H1 (cell line): ENCODE measurements around the gene CKS1B. TPM values are rescaled to one million over a fixed set of nuclear protein-coding genes. Genes with fewer than 3 reads are reported as not detected.
A peak's percentile ranks its signal among the peaks of the same experiment; 100 is the strongest.

ENCODE experiments used
- CBX5 ChIP-seq: fragments of 300-800, 300-1000 bp; sonication (generic); IDR thresholded peaks from 2 replicates; pipeline ENCODE4 v1.7.1; 2016; ENCODE audit warnings: antibody characterized with exemption, low read length, low read depth
- CBX8 ChIP-seq: fragments of 300-800, 300-1000 bp; sonication (generic); IDR thresholded peaks from 2 replicates; pipeline ENCODE4 v1.7.1; 2016; ENCODE audit warnings: low read depth, low read length, borderline replicate concordance
- CHD2 ChIP-seq: IDR thresholded peaks from 2 replicates; pipeline ENCODE4 v1.6.1; 2012; ENCODE audit warnings: low read length, improper control_type of control experiment
- CREB1 ChIP-seq: IDR thresholded peaks from 2 replicates; pipeline ENCODE4 v1.6.1; 2012; ENCODE audit warnings: inconsistent platforms
- CTBP2 ChIP-seq: IDR thresholded peaks from 2 replicates; pipeline ENCODE4 v1.7.0; 2011; ENCODE audit warnings: borderline replicate concordance, mild to moderate bottlenecking, moderate library complexity, mixed read lengths, low read length; ENCODE audit not compliant: insufficient read depth, insufficient read length
- MAFK ChIP-seq: IDR thresholded peaks from 2 replicates; pipeline ENCODE4 v1.6.1; 2012; ENCODE audit warnings: low read depth, mild to moderate bottlenecking, improper control_type of control experiment, low read length
- NRF1 ChIP-seq: IDR thresholded peaks from 2 replicates; pipeline ENCODE4 v1.6.1; 2011; ENCODE audit warnings: mild to moderate bottlenecking, low read depth, low read length, improper control_type of control experiment
- POLR2A ChIP-seq, 2 experiments: IDR thresholded peaks; 1 replicate in 1 of 2; 2 replicates in 1 of 2; pipeline ENCODE4 v1.6.1; 2011; ENCODE audit warnings: low read depth in 2 of 2, low read length in 2 of 2, mild to moderate bottlenecking in 2 of 2; ENCODE audit errors: control extremely low read depth in 1 of 2
- POLR2AphosphoS5 ChIP-seq: IDR thresholded peaks from 2 replicates; pipeline ENCODE4 v1.6.1; 2011; ENCODE audit warnings: low read depth, low read length
- POU5F1 ChIP-seq: IDR thresholded peaks from 2 replicates; pipeline ENCODE4 v1.6.1; 2011; ENCODE audit warnings: low read depth, mild to moderate bottlenecking, low read length, moderate library complexity
- SIN3A ChIP-seq, 2 experiments: IDR thresholded peaks in 1 of 2; conservative IDR thresholded peaks in 1 of 2; 2 replicates each; pipeline ENCODE4 v1.6.1; 2011 to 2012; ENCODE audit warnings: low read length in 2 of 2, improper control_type of control experiment in 1 of 2, low read depth in 1 of 2, mild to moderate bottlenecking in 1 of 2
- SIX5 ChIP-seq: IDR thresholded peaks from 2 replicates; pipeline ENCODE4 v1.6.1; 2011; ENCODE audit warnings: mild to moderate bottlenecking, low read depth, low read length
- SP1 ChIP-seq: IDR thresholded peaks from 2 replicates; pipeline ENCODE4 v1.6.1; 2011; ENCODE audit warnings: low read depth, low read length
- SP2 ChIP-seq: IDR thresholded peaks from 2 replicates; pipeline ENCODE4 v1.6.1; 2012; ENCODE audit warnings: mild to moderate bottlenecking, low read length, inconsistent platforms
- TAF1 ChIP-seq: IDR thresholded peaks from 2 replicates; pipeline ENCODE4 v1.6.1; 2011; ENCODE audit warnings: mild to moderate bottlenecking, low read depth, low read length
- TAF7 ChIP-seq: optimal IDR thresholded peaks from 2 replicates; pipeline ENCODE3; 2011; ENCODE audit warnings: low read depth, mild to moderate bottlenecking, inconsistent platforms, low read length, moderate library complexity, borderline replicate concordance
- TBP ChIP-seq: IDR thresholded peaks from 2 replicates; pipeline ENCODE4 v1.6.1; 2011; ENCODE audit warnings: low read depth, low read length, improper control_type of control experiment
- TEAD4 ChIP-seq: IDR thresholded peaks from 2 replicates; pipeline ENCODE4 v1.6.1; 2012; ENCODE audit warnings: low read depth, low read length, inconsistent platforms, mixed read lengths
- YY1 ChIP-seq: IDR thresholded peaks from 2 replicates; pipeline ENCODE4 v1.6.1; 2011; ENCODE audit warnings: low read depth, mild to moderate bottlenecking, low read length
- polyA plus RNA-seq, 7 experiments: library from polyadenylated mRNA; depleted of rRNA in 3 of 7; stranded (reverse) in 5 of 7; unstranded in 2 of 7; fragments of >200 nt in 5 of 7; fragments of 200-250 nt in 2 of 7; gene quantifications; 1 replicate in 5 of 7; 2 replicates in 1 of 7; 4 replicates in 1 of 7; pipeline versions ENCODE4 v1.2.1 to v1.2.3, GENCODE V29; 2011 to 2013; ENCODE audit warnings: missing spikeins in 2 of 7, mixed read lengths in 2 of 7
- total RNA-seq: library from RNA; stranded (reverse); fragmentation: NEBNext Ultra II Directional; extraction: Animal tissue kit (Norgen Biotek cat#: 25700); gene quantifications from 2 replicates; pipeline ENCODE4 v1.2.1, GENCODE V29; 2021
- TF ChIP-seq, protein P1 (sequence below): IDR thresholded peaks from 2 replicates; pipeline ENCODE4 v1.6.1; 2011; ENCODE audit warnings: low read depth, mild to moderate bottlenecking, low read length; ENCODE audit not compliant: insufficient read depth
- TF ChIP-seq, protein P2 (sequence below): IDR thresholded peaks from 2 replicates; pipeline ENCODE4 v1.6.1; 2012; ENCODE audit warnings: inconsistent platforms
- TF ChIP-seq, protein P3 (sequence below): IDR thresholded peaks from 2 replicates; pipeline ENCODE4 v1.6.1; 2012; ENCODE audit warnings: low read length, inconsistent platforms

Gene CKS1B
- total and polyA plus RNA-seq, 2 of the 8 experiments (the other 6 are each of a cell fraction or from before 2014, with no cell fraction given): 294 to 1,025 TPM

DNA sequence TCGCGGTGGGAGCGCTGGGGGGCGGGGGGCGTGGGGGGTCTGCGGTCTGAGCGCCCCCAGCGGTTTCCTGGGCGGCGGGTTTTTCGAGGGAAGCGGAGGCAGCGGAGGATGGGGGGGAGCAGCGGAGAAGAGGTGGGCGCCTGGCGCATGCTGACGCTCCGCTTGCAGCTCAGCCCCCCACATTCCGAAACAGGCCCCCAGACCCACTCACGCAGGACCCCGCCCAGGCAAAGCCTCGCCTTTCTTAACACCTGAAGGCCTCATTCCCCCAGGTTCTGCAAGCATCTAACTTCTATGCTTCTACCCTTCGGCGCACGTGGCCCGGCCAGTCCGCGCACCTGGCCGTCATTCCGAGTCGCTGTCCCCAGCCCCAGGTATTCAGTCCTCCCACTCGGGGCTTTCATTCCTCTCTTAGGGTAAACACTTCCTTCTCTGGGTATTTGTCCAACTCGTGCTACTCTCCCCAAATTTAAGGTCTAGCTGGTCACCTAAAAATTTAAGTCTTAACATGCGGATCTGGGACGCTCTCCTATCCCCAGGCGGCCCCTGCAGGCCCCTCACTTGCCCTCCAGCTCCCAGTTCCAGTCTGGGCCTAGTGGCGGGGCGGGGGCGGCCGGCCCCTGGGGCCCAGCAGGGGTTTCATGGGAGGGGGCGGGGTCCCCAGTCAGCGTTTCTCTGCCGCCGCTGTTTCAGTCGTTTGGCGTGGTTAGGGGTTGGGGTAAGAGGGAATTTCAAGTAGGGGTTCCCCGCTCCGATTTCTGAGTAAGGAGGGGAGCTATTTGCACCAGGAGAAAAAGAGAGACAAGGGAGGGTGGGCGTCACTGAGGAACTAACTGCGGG, 25.3 kb downstream of the CKS1B start (continued):
- TF ChIP-seq TEAD4 (no peak), CBX8 (no peak), MAFK (no peak), TBP (0 out of 2 replicates have a peak, but pooled peaks have one; percentile 26), CTBP2 (peak; percentile 65), POU5F1 (no peak), POLR2A (IDR thresholded peaks at IDR 0.05; ENCODE audit: control extremely low read depth in 1 of 2, low read depth in 2 of 2, low read length in 2 of 2) (no peak), YY1 (no peak), SP1 (peak; percentile 77; the same call in 1 of the 2 replicates), NRF1 (no peak), POLR2AphosphoS5 (no peak), SIX5 (no peak), CBX5 (no peak), CHD2 (no peak), SIN3A (conservative IDR thresholded peaks at IDR 0.05 in 1 of 2, IDR thresholded peaks at IDR 0.05 in 1 of 2; ENCODE audit: low read depth in 1 of 2, low read length in 2 of 2) (peak in 1 of 2 experiments; percentile 76; a peak in 2 of 4 replicates), TAF1 (peak; percentile 48; the same call in 1 of the 2 replicates), TAF7 (peak; percentile 54), CREB1 (no peak), SP2 (no peak)
- TF ChIP-seq, protein P1, sequence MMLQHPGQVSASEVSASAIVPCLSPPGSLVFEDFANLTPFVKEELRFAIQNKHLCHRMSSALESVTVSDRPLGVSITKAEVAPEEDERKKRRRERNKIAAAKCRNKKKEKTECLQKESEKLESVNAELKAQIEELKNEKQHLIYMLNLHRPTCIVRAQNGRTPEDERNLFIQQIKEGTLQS: no peak
- TF ChIP-seq, protein P2, sequence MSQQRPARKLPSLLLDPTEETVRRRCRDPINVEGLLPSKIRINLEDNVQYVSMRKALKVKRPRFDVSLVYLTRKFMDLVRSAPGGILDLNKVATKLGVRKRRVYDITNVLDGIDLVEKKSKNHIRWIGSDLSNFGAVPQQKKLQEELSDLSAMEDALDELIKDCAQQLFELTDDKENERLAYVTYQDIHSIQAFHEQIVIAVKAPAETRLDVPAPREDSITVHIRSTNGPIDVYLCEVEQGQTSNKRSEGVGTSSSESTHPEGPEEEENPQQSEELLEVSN: peak; percentile 95
- TF ChIP-seq, protein P3, sequence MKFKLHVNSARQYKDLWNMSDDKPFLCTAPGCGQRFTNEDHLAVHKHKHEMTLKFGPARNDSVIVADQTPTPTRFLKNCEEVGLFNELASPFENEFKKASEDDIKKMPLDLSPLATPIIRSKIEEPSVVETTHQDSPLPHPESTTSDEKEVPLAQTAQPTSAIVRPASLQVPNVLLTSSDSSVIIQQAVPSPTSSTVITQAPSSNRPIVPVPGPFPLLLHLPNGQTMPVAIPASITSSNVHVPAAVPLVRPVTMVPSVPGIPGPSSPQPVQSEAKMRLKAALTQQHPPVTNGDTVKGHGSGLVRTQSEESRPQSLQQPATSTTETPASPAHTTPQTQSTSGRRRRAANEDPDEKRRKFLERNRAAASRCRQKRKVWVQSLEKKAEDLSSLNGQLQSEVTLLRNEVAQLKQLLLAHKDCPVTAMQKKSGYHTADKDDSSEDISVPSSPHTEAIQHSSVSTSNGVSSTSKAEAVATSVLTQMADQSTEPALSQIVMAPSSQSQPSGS: no peak
